SJSA1 (cell line): ENCODE results near the gene GDF2. TPM values are rescaled to one million over a fixed set of nuclear protein-coding genes. Genes with fewer than 3 reads are reported as not detected.
A peak's percentile ranks its signal among the peaks of the same experiment; 100 is the strongest.

Experiments used
- DNase-seq, 2 experiments: peaks; one replicate each; pipeline ENCODE4 v3.0.0-alpha.2; 2015 to 2020; ENCODE audit warnings: low spot score in 2 of 2, low read depth in 1 of 2
- H3K27ac ChIP-seq: fragments of 250-450 bp; sonication (Bioruptor Pico); 2 replicates; pipeline ENCODE4 v1.5.1; 2020; ENCODE audit warnings: mild to moderate bottlenecking, moderate library complexity
- H3K27me3 ChIP-seq: fragments of 250-450 bp; sonication (Bioruptor Pico); replicated peaks from 2 replicates; pipeline ENCODE4 v1.5.1; 2020; ENCODE audit warnings: mild to moderate bottlenecking, moderate library complexity
- H3K36me3 ChIP-seq: fragments of 250-450 bp; sonication (Bioruptor Pico); 2 replicates; pipeline ENCODE4 v1.5.1; 2020; ENCODE audit warnings: mild to moderate bottlenecking
- H3K4me1 ChIP-seq: fragments of 250-450 bp; sonication (Bioruptor Pico); replicated peaks from 2 replicates; pipeline ENCODE4 v1.6.1; 2021; ENCODE audit warnings: mild to moderate bottlenecking
- H3K4me3 ChIP-seq: fragments of 250-450 bp; sonication (Bioruptor Pico); 2 replicates; pipeline ENCODE4 v1.5.1; 2020; ENCODE audit warnings: mild to moderate bottlenecking
- H3K9me3 ChIP-seq: fragments of 250-450 bp; sonication (Bioruptor Pico); replicated peaks from 2 replicates; pipeline ENCODE4 v1.5.1; 2020; ENCODE audit warnings: mild to moderate bottlenecking
- total RNA-seq: library from RNA; depleted of rRNA; stranded (reverse); fragments of >200 nt; shearing (Covaris generic); gene quantifications from 2 replicates; pipeline ENCODE4 v1.2.3, GENCODE V29; 2014

The GDF2 gene
- total RNA-seq, 1 experiment from 2014 or later = not detected

- no peak overlapping the region for H3K27ac ChIP-seq
- no peak overlapping the region for H3K4me3 ChIP-seq
- no peaks in the 10 kb centered on the region for H3K4me1 ChIP-seq
- H3K36me3 ChIP-seq = no peaks in the 10 kb centered on the region
- no peak for DNase-seq
- no peaks in the 10 kb centered on the region for H3K9me3 ChIP-seq
- H3K27me3 ChIP-seq = peaks cover 1% of the 10 kb centered on the region; the same call in 1 of the 2 replicates
Measured at GRCh38 chr10:47311193-47311931, 10.9 kb upstream of the GDF2 start.

- peak; percentile 64 to 82 for DNase-seq
- H3K27me3 ChIP-seq = no peaks in the 10 kb centered on the region; the same call in 1 of the 2 replicates
- H3K4me1 ChIP-seq = no peaks in the 10 kb centered on the region
- no peaks in the 10 kb centered on the region for H3K9me3 ChIP-seq
- H3K27ac ChIP-seq = no peak overlapping the region
- no peaks in the 10 kb centered on the region for H3K36me3 ChIP-seq
- no peak overlapping the region for H3K4me3 ChIP-seq
Measured at GRCh38 chr10:47311932-47312662, 10.2 kb upstream of the GDF2 start.

DNA sequence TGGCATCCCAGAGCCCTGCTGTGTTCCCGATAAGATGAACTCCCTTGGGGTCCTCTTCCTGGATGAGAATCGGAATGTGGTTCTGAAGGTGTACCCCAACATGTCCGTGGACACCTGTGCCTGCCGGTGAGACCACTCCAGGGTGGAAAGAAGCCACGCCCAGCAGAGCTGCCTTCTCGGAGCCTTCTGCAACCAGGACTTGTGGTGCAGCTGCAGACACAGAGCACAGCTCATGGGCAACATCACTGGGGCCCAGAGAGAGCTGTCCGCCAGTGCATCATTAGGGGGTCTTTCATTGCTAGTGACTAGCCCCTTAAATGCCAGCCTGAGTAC, 9.6 kb upstream of the GDF2 start:
- no peaks in the 10 kb centered on the region; the same call in none of the 2 replicates for H3K27me3 ChIP-seq
- no peaks in the 10 kb centered on the region for H3K9me3 ChIP-seq
- DNase-seq = no peak
- no peaks in the 10 kb centered on the region for H3K4me1 ChIP-seq
- no peak overlapping the region for H3K4me3 ChIP-seq
- H3K27ac ChIP-seq = no peak overlapping the region
- no peaks in the 10 kb centered on the region for H3K36me3 ChIP-seq

DNA sequence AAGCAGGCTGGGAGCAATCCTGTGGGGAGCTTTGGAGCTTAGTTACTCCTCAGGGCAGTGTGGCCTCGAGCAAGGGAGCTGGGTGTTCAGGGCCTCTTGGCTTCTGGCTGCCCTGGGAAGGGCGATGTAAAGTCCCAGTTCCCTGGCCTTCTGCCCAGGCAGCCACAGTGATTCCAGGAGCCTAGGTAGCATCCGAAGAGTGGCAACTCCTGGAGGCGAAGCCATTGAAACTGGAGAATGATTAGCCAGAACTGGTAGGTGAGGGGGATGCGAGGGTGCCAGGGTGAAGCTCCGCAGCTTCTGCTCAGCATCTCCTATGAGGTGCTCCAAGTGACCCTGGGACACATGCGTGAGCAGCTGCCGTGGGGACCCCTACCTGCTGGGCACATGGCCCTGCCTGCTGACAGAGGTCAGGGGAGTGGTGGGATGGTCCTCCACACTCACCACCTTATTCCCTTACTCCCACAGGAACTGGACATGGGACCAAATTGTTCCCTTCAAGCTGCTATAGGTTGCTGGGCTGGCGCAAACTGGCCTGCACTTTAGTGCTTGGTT, 7.8 kb upstream of the GDF2 start:
- no peak overlapping the region for H3K27ac ChIP-seq
- no peak for DNase-seq
- no peaks in the 10 kb centered on the region for H3K9me3 ChIP-seq
- no peaks in the 10 kb centered on the region for H3K36me3 ChIP-seq
- no peaks in the 10 kb centered on the region for H3K4me1 ChIP-seq
- no peak overlapping the region for H3K4me3 ChIP-seq
- H3K27me3 ChIP-seq = no peaks in the 10 kb centered on the region; the same call in none of the 2 replicates

- Histone ChIP-seq H3K27me3 (peaks cover 2% of the 10 kb centered on the region), H3K4me1 (no peaks in the 10 kb centered on the region), H3K4me3 (no peak overlapping the region), H3K27ac (no peak overlapping the region), H3K9me3 (no peaks in the 10 kb centered on the region), H3K36me3 (no peaks in the 10 kb centered on the region)
- DNase-seq = no peak
Measured at GRCh38 chr10:47315421-47315820, 6.8 kb upstream of the GDF2 start.

DNA sequence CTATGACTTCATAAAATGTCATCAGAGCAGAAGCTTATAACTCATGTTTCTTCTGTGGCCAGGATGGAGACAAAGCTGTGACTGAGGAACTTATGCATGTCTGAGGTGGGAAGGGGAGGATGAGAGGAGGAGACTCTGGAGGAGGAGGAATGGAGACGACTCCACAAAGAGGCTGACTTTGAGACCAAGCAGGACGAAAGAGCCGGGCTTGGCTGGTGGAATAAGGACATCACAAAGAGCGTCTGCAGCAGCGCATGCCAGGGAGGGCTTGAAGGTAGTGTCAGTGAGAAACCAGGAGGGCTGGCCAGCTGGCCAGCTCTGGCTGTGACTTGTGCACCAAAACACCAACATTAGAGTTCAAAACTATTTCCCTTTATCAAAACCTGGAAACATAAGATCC, 6.1 kb upstream of the GDF2 start:
- H3K4me3 ChIP-seq = no peak overlapping the region
- H3K9me3 ChIP-seq = no peaks in the 10 kb centered on the region
- H3K27ac ChIP-seq = no peak overlapping the region
- peaks cover 4% of the 10 kb centered on the region; the same call in 1 of the 2 replicates for H3K27me3 ChIP-seq
- H3K4me1 ChIP-seq = no peaks in the 10 kb centered on the region
- DNase-seq = no peak
- no peaks in the 10 kb centered on the region for H3K36me3 ChIP-seq

- Histone ChIP-seq H3K9me3 (no peaks in the 10 kb centered on the region), H3K27me3 (peaks cover 4% of the 10 kb centered on the region; the same call in 1 of the 2 replicates), H3K4me3 (no peak overlapping the region), H3K36me3 (no peaks in the 10 kb centered on the region), H3K27ac (no peak overlapping the region), H3K4me1 (no peaks in the 10 kb centered on the region)
- DNase-seq = no peak
Measured at GRCh38 chr10:47317251-47317650, 5.0 kb upstream of the GDF2 start.

DNA sequence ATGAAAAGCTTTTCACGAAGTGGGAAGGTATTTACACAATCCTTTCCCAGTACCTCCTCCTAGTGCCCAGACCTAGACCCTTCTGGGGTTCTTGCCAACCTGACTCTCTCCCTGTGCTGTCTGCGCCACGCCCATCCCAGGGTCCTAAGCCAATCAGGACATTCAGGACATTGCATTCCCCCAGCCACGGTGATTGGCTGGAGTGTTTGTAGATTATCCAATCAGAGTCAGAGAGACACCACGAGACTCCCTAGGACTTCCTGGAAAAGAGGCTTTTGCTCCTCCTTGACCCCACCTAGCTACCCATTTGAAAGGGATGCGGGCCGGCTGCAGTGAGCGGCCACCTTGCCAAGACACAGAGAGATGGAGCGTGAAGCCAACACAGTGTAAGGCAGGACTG, 3.5 kb upstream of the GDF2 start:
- Histone ChIP-seq H3K27me3 (peaks cover 4% of the 10 kb centered on the region; the same call in 1 of the 2 replicates), H3K4me3 (no peak overlapping the region), H3K27ac (no peak overlapping the region), H3K4me1 (no peaks in the 10 kb centered on the region), H3K9me3 (no peaks in the 10 kb centered on the region), H3K36me3 (no peaks in the 10 kb centered on the region)
- DNase-seq = no peak

DNA sequence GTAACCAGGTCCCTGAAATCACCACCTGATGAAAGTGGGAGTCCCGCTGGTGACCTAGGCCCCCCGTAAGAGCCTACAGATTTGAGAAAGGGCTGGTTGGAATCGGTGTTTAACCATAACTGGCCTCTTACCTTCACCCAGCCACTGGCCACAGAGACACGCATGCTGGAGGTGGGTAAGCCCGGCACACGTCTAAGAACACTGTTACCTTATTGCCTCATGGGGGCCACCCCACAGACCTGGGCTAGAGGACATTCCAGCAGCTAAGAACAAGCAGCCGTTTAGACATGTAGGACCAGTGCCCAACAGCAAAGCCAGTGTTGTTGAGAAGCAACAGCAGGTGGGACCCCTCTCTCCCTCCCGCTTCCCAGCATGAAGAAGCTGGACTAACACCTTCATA, 2.5 kb upstream of the GDF2 start:
- no peak for DNase-seq
- Histone ChIP-seq H3K9me3 (no peaks in the 10 kb centered on the region), H3K27me3 (peaks cover 4% of the 10 kb centered on the region; the same call in 1 of the 2 replicates), H3K27ac (no peak overlapping the region), H3K4me3 (no peak overlapping the region), H3K4me1 (no peaks in the 10 kb centered on the region), H3K36me3 (no peaks in the 10 kb centered on the region)

DNA sequence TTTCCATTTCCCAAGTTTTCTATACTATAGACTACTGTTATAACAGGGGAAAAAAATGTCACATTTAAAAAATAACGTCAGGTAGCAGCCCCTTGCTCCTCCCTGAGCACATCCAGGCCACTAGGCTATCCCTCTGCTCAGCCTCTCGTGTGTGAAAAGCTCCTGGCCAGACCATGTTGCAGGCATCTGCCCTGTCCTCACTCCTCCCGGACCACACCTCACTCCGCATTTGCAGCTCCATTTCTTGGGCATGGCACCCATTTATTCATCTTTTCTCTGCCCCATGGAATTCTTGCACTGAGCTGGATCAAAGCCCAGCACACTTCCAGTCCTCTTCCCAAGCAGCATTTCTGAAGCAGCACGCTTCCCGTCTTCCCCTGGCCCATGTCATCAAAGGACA, 1.4 kb upstream of the GDF2 start:
- Histone ChIP-seq H3K27ac (no peak overlapping the region), H3K4me3 (no peak overlapping the region), H3K36me3 (no peaks in the 10 kb centered on the region), H3K27me3 (peaks cover 4% of the 10 kb centered on the region; the same call in 1 of the 2 replicates), H3K9me3 (no peaks in the 10 kb centered on the region), H3K4me1 (no peaks in the 10 kb centered on the region)
- DNase-seq = no peak

GRCh38 chr10:47321521-47322195, 596 bp upstream of the GDF2 start:
- Histone ChIP-seq H3K36me3 (no peaks in the 10 kb centered on the region), H3K27me3 (peaks cover 4% of the 10 kb centered on the region; the same call in 1 of the 2 replicates), H3K4me3 (no peak overlapping the region), H3K27ac (no peak overlapping the region), H3K9me3 (no peaks in the 10 kb centered on the region), H3K4me1 (no peaks in the 10 kb centered on the region)
- no peak for DNase-seq

- no peaks in the 10 kb centered on the region for H3K9me3 ChIP-seq
- H3K36me3 ChIP-seq = no peaks in the 10 kb centered on the region
- no peak overlapping the region for H3K27ac ChIP-seq
- H3K4me1 ChIP-seq = no peaks in the 10 kb centered on the region
- H3K27me3 ChIP-seq = peaks cover 4% of the 10 kb centered on the region; the same call in 1 of the 2 replicates
- H3K4me3 ChIP-seq = no peak overlapping the region
- DNase-seq = no peak
Measured at GRCh38 chr10:47323087-47323486, 833 bp downstream of the GDF2 start.

GRCh38 chr10:47323636-47324296, 1.5 kb downstream of the GDF2 start:
- no peak overlapping the region for H3K4me3 ChIP-seq
- H3K27me3 ChIP-seq = peaks cover 4% of the 10 kb centered on the region; the same call in 1 of the 2 replicates
- H3K36me3 ChIP-seq = no peaks in the 10 kb centered on the region
- no peak overlapping the region for H3K27ac ChIP-seq
- no peak for DNase-seq
- H3K4me1 ChIP-seq = no peaks in the 10 kb centered on the region
- H3K9me3 ChIP-seq = no peaks in the 10 kb centered on the region
